DMS53 treated with DMSO at 0.1 percent for 48 hours (cell line): ENCODE data around the gene L3MBTL2.

ENCODE experiments used
- DNase-seq: peaks from one replicate; lab custom pipeline; 2025; ENCODE audit not compliant: unreplicated experiment; lab: John Stamatoyannopoulos, UW

The L3MBTL2 gene

DNA sequence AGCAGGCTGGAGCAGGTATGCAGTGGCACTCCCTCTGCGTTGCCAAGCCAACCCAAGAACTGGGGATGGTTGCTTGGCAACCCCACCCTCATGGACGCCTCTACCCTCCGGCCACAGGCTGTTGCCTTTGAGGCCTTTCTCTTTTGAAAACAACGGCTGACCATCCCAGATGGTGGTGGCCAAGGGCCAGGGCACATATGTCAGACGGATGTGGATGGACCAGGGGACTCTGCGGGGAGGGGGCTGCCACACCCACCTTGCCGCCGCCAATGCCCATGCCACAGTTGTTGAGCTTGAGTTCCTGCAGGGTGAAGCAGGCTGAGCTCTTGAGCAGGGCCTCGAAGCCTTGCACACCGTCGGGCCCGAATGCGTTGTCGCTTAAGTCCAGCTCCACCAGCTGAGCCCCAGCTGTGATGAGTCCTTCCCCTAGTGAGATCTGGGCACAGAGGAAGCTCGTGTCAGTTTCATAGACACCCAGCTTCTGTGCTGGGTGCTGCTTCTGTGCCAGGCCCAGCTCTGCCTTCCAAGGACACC lies 59.4 kb downstream of the L3MBTL2 start:
- no peak for DNase-seq

DNA sequence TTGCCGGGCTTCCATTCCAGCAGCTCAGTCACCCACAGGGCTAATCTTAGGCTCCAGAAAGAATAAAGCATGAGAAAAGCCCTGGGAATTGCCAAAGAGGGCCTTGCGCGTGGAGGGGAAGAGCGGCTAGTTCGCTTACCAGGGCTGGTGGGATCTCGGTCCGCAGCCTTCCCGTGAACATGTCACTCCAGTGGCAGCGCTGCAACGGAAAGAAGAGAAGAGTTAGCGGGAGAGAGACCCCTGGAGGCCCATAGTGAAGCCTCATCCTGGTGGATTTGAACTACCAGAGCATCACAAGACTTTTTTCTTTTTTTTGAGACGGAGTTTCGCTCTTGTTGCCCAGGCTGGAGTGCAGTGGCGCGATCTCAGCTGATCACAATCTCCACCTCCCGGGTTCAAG lies 62.8 kb downstream of the L3MBTL2 start:
- no peak for DNase-seq

DNA sequence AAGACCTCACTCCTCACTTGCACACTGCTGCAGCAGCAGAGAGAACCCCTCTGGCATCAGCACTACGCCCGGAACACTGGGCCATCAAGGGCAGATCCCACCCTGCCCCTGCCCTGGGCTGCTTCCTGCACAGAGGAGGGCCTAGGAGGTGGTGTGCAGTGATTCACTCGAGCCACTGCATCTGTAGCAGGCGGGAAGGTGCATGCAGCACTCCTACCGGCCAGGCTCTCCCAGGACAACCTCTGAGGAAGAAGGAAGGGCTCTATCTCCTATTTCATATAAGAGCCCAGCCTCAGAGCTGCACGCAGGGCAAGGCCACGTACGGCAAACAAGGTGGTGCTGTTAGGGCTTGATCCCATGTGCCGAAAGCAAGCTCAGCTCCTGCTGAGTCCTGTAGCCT lies 66.7 kb downstream of the L3MBTL2 start:
- no peak for DNase-seq

DNA sequence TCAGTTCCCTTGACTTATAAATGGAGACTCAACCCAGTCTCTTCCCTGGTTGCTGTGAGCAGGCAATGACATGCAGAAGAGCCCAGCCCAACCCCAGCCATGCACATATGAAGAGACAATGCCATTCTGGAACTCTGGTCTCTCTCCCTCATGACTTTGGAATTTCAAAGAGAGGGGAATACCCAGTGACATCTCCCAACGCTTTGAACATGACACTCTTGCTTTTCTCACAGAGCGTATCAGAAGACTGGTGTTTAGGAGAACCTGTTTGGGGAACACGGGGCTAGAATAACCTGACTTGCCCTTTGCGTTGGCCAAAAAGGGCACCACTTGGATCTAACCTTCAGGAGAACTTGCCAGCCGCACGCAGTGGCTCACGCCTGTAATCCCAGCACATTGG lies 68.0 kb downstream of the L3MBTL2 start:
- DNase-seq, result no peak

DNA sequence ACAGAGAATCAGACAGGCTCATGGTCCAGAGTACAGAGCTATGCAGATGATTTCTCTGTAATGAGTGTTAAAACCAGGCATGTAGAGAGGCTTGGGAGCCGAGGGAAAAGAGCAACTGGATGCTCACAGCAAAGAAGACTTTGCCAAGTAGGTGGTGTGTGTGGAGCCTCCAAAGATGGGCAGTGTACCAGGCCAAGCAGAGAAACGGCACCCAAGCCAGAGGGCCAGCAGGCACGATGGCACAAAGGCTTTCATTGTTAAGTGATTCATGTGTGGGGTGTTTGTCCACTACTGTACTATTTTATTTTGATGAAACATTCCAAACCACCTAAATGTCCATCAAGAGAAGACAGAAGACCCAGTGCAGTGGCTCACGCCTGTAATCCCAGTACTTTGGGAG lies 69.7 kb downstream of the L3MBTL2 start:
- DNase-seq, result no peak

DNA sequence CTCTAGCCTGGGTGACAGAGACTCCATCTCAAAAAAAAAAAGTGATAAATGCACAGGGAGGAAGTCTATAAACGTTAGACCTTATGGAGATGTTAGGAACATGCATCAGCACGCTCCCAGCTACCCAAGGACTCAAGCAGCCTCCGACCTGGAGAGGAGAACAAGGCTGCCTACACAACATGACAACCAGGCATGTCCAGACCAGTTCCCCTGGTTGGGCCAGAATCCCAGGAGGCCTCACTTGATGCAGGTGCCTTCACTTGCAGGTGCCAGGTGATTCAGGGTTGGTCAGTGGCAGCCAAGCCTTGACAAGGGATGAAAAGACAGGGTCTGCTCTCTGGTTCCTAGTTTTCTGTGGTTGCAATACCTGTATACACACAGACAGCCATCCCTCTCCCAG lies 75.0 kb downstream of the L3MBTL2 start:
- DNase-seq, result no peak

DNA sequence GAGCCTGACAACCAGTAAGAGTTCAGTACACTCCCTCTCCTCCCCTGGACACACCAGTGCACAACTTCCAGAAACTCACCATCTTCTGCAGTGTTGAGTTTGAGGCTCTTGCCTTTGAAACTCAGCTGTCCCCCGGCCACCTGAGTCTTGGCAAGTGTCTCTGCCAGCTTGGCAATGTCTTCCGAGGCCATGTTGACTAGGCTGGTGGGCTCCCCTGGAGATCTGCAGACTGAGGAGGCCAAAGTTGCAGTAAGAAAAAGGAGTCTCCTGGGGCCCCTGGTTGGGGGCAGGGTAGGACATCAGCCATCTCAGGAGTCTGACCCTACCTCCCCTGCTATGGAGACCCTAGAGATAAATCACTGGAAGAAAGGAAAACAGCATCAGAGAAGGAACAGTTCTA lies 75.7 kb downstream of the L3MBTL2 start:
- DNase-seq, result no peak
